Sigmoid colon (tissue), 7 donors: ENCODE measurements around the gene B4GALT3. TPM values are rescaled to one million over a fixed set of nuclear protein-coding genes. Genes with fewer than 3 reads are reported as not detected.

Experiments
- DNase-seq: peaks from one replicate; pipeline ENCODE4 v3.0.0-alpha.2; 2019
- H3K27ac ChIP-seq, 4 donors: fragments of 200-600 bp; sonication (generic); one replicate each; pipeline ENCODE4 v1.5.1; 2016 to 2019; ENCODE audit warnings: mild to moderate bottlenecking in 1 of 4
- H3K27me3 ChIP-seq, 3 donors: fragments of 200-600 bp; sonication (generic); one replicate each; pipeline ENCODE4 v1.5.1; 2019; ENCODE audit warnings: mild to moderate bottlenecking in 1 of 3
- H3K36me3 ChIP-seq, 4 donors: fragments of 200-600 bp; sonication (generic); one replicate each; pipeline ENCODE4 v1.5.1; 2016 to 2019
- H3K4me1 ChIP-seq, 4 donors: fragments of 200-600 bp; sonication (generic); one replicate each; pipeline ENCODE4 v1.5.1; 2017 to 2019
- H3K4me3 ChIP-seq, 4 donors: fragments of 200-600 bp; sonication (generic); one replicate each; pipeline ENCODE4 v1.5.1; 2017 to 2019; ENCODE audit warnings: mild to moderate bottlenecking in 2 of 4, moderate library complexity in 1 of 4
- H3K9me3 ChIP-seq, 4 donors: fragments of 200-600 bp in 3 of 4; sonication (generic) in 3 of 4; one replicate each; pipeline versions ENCODE4 v1.5.1 to v1.6.1; 2013 to 2019
- CTCF ChIP-seq, 4 experiments: fragments of 450-650 bp in 3 of 4; fragments of 200-600 bp in 1 of 4; IDR thresholded peaks; one replicate each; pipeline ENCODE4 v1.5.1; 2016 to 2019; ENCODE audit warnings: antibody characterized with exemption in 4 of 4, mild to moderate bottlenecking in 3 of 4, moderate library complexity in 2 of 4
- EP300 ChIP-seq, 4 donors: sonication (generic); formaldehyde crosslinking; IDR thresholded peaks; one replicate each; pipeline ENCODE4 v1.6.1; 2017; ENCODE audit warnings: antibody characterized with exemption in 4 of 4
- POLR2A ChIP-seq, 2 donors: fragments of 450-650 bp; IDR thresholded peaks; one replicate each; pipeline ENCODE4 v1.6.1; 2016; ENCODE audit warnings: antibody characterized with exemption in 2 of 2, mild to moderate bottlenecking in 2 of 2, moderate library complexity in 2 of 2
- POLR2AphosphoS5 ChIP-seq, 4 donors: sonication (generic); formaldehyde crosslinking; IDR thresholded peaks; one replicate each; pipeline ENCODE4 v1.6.1; 2017; ENCODE audit warnings: antibody characterized with exemption in 4 of 4
- WGBS, 2 donors: extraction: QIAGEN DNeasy Blood & Tissue Kit; methylation state at CpG; one replicate each; pipeline ENCODE4 v1.1.7; 2013; 5-methylcytosine and 5-hydroxymethylcytosine counted together
- intact Hi-C: fragments of 100-400 bp; cut with DNase I; formaldehyde crosslinking; loops from one replicate; pipeline ENCODE4 v1.15.1; 2023
- polyA plus RNA-seq, 3 donors: library from polyadenylated mRNA; stranded (reverse); fragments of 200-250 nt; gene quantifications; one replicate each; pipeline ENCODE4 v1.2.3, GENCODE V29; 2013
- total RNA-seq, 4 donors: library from RNA; depleted of rRNA; stranded (reverse); fragments of >200 nt; gene quantifications; one replicate each; pipeline ENCODE4 v1.1.0, GENCODE V29; 2016
- donor health status: healthy with polysubstance abuse.
- donor health status: Bipolar disorder and iron deficiency.
- donor health status: healthy.

B4GALT3 gene
- total and polyA plus RNA-seq, 7 donors, result 10.7 to 33.4 (median 16.8) TPM

GRCh38 chr1:161137881-161138280 is 39.4 kb downstream of the B4GALT3 start:
- Histone ChIP-seq H3K27me3 (no peaks in the 10 kb centered on the region), H3K4me3 (no peak overlapping the region), H3K4me1 (peaks cover 0 to 27% (median 14%) of the 10 kb centered on the region in 4 donors), H3K27ac (no peak overlapping the region), H3K9me3 (no peaks in the 10 kb centered on the region), H3K36me3 (no peaks in the 10 kb centered on the region)
- DNase-seq, result no peak
- intact Hi-C loops, result no loop called here
- 81 to 83% methylated on average over 3 of the region's 3 CpGs for WGBS, 2 donors
- no peak for TF ChIP-seq CTCF (IDR thresholded peaks at IDR 0.05)
- TF ChIP-seq EP300 (IDR thresholded peaks at IDR 0.05), result no peak
- no peak for TF ChIP-seq POLR2A (IDR thresholded peaks at IDR 0.05)
- TF ChIP-seq POLR2AphosphoS5 (IDR thresholded peaks at IDR 0.05), result no peak

GRCh38 chr1:161133220-161133740 is 44.0 kb downstream of the B4GALT3 start:
- Histone ChIP-seq H3K36me3 (peaks cover 5 to 20% (median 8%) of the 10 kb centered on the region in 4 donors), H3K9me3 (no peaks in the 10 kb centered on the region), H3K4me3 (peak overlapping the region; percentile 69 to 83 (median 76)), H3K27ac (peak overlapping the region; percentile 90 to 97 (median 92)), H3K4me1 (peaks cover 0 to 52% (median 35%) of the 10 kb centered on the region in 4 donors), H3K27me3 (no peaks in the 10 kb centered on the region)
- TF ChIP-seq EP300 (IDR thresholded peaks at IDR 0.05) (no peak), CTCF (IDR thresholded peaks at IDR 0.05) (no peak), POLR2A (IDR thresholded peaks at IDR 0.05) (no peak), POLR2AphosphoS5 (IDR thresholded peaks at IDR 0.05) (peak in 1 of 4 donors; percentile 1)
- 1 to 7% methylated on average over 11 of the region's 11 CpGs for WGBS, 2 donors
- no peak for DNase-seq
- intact Hi-C loops, result loop anchor here (2.0 kb wide), 2 partner anchors 14 to 26 kb away; partner anchors contain the start of genes NIT1, PFDN2 and USP21

- peaks cover 9 to 26% (median 13%) of the 10 kb centered on the region in 4 donors for H3K36me3 ChIP-seq
- DNase-seq, result peak; percentile 98
- intact Hi-C loops, result loop anchor here (2.0 kb wide), 2 partner anchors 14 to 26 kb away; partner anchors contain the start of genes NIT1, PFDN2 and USP21
- H3K4me3 ChIP-seq, result peak within 1 kb of the TSS; percentile 69 to 83 (median 76)
- TF ChIP-seq POLR2AphosphoS5 (IDR thresholded peaks at IDR 0.05) (peak; percentile 7 to 54 (median 44)), EP300 (IDR thresholded peaks at IDR 0.05) (peak in 1 of 4 donors; percentile 56), CTCF (IDR thresholded peaks at IDR 0.05) (no peak)
- no peaks in the 10 kb centered on the region for H3K27me3 ChIP-seq
- no peaks in the 10 kb centered on the region for H3K9me3 ChIP-seq
- H3K27ac ChIP-seq, result peak within 1 kb of the TSS; percentile 90 to 97 (median 92)
- whole genome bisulfite sequencing, 2 donors, result 1% methylated on average over 68 of the region's 68 CpGs
- peaks cover 0 to 52% (median 41%) of the 10 kb centered on the region in 4 donors for H3K4me1 ChIP-seq
Measured at GRCh38 chr1:161132410-161133219, 44.7 kb downstream of the B4GALT3 start, which contains the start of gene DEDD. DEDD (minus strand) TSS chr1:161132667; CDS start chr1:161124462, 8,205 bp downstream.

- H3K27me3 ChIP-seq, result no peaks in the 10 kb centered on the region
- peak overlapping the region; percentile 69 to 83 (median 76) for H3K4me3 ChIP-seq
- TF ChIP-seq POLR2AphosphoS5 (IDR thresholded peaks at IDR 0.05) (peak in 2 of 4 donors; percentile 8 to 33), CTCF (IDR thresholded peaks at IDR 0.05) (no peak), EP300 (IDR thresholded peaks at IDR 0.05) (no peak), POLR2A (IDR thresholded peaks at IDR 0.05) (no peak)
- intact Hi-C loops, result loop anchor here (2.0 kb wide), 2 partner anchors 13 to 27 kb away; partner anchors contain the start of genes NIT1, PFDN2 and USP21
- 7% methylated on average over 22 of the region's 22 CpGs for WGBS, 2 donors
- no peaks in the 10 kb centered on the region for H3K9me3 ChIP-seq
- peaks cover 10 to 35% (median 20%) of the 10 kb centered on the region in 4 donors for H3K36me3 ChIP-seq
- peaks cover 0 to 55% (median 48%) of the 10 kb centered on the region in 4 donors for H3K4me1 ChIP-seq
- peak overlapping the region; percentile 90 to 97 (median 92) for H3K27ac ChIP-seq
- no peak for DNase-seq
Measured at GRCh38 chr1:161131523-161132409, 45.5 kb downstream of the B4GALT3 start.
